ENCODE data around the gene PGP. TPM values are rescaled to one million over a fixed set of nuclear protein-coding genes. Genes with fewer than 3 reads are reported as not detected.

Gene PGP
- total and polyA plus RNA-seq, 10 of the 15 experiments (the other 5 are each of a cell fraction or from before 2014, with no cell fraction given): 0.42 to 28.0 (median 12.1) TPM

GRCh38 chr16:2179576-2179975, 35.1 kb downstream of the PGP start:
- ChIA-PET RAD21 (ENCODE audit: unreplicated experiment) (no interaction called here), POLR2A (no interaction called here), CTCF (no interaction called here), SMC1A (ENCODE audit: uncharacterized antibody, unreplicated experiment) (no interaction called here)
- no peak for DNase-seq (ENCODE audit: low read depth, low spot score)
- 98% methylated on average over 15 of the region's 31 CpGs for WGBS (ENCODE audit: insufficient coverage, insufficient replicate concordance, low lambda C conversion rate, missing lambda C conversion rate)
- H4K20me1 ChIP-seq (ENCODE audit: control insufficient read depth, insufficient read depth): no peaks in the 10 kb centered on the region
- no peaks in the 10 kb centered on the region for H3K79me2 ChIP-seq (ENCODE audit: control insufficient read depth, insufficient read depth, low read length)
- TF ChIP-seq MEF2B (IDR thresholded peaks at IDR 0.05; ENCODE audit: partially characterized antibody, poor library complexity, severe bottlenecking) (no peak), PBX3 (IDR thresholded peaks at IDR 0.05; ENCODE audit: insufficient replicate concordance, low read depth, low read length) (no peak), DPF2 (IDR thresholded peaks at IDR 0.05) (no peak), KDM1A (IDR thresholded peaks at IDR 0.05; ENCODE audit: borderline replicate concordance) (no peak), IRF4 (IDR thresholded peaks at IDR 0.05; ENCODE audit: low read depth, low read length) (no peak), MYB (IDR thresholded peaks at IDR 0.05; ENCODE audit: borderline replicate concordance, low read depth, low read length) (no peak), IRF3 (IDR thresholded peaks at IDR 0.05) (no peak), TAF1 (IDR thresholded peaks at IDR 0.05; ENCODE audit: borderline replicate concordance, low read depth, low read length) (no peak), ZBTB11 (CRISPR knock-in tag; IDR thresholded peaks at IDR 0.05) (no peak), ZBTB33 (IDR thresholded peaks at IDR 0.05) (no peak)
- intact Hi-C loops (cut with micrococcal nuclease; ENCODE audit: unreplicated experiment) (no loop called here), in situ Hi-C loops (cut with MboI) (no loop called here)
- H3K9ac ChIP-seq (ENCODE audit: control insufficient read depth, insufficient read depth, low read length): no peak overlapping the region
- H3K27ac ChIP-seq (ENCODE audit: control insufficient read depth, insufficient read depth): no peak overlapping the region
- no peaks in the 10 kb centered on the region for H3K4me1 ChIP-seq (ENCODE audit: control insufficient read depth, insufficient read depth, low read length)
- ATAC-seq: no peak
- no peak overlapping the region for H3K4me3 ChIP-seq
- peaks cover 3 to 4% of the 10 kb centered on the region in 2 experiments; a peak in 3 of 4 replicates for H3K36me3 ChIP-seq (ENCODE audit: control insufficient read depth in 2 of 2, insufficient read depth in 2 of 2, low read length in 1 of 2)
- no peak for FAIRE-seq
- no peak overlapping the region for H3K4me2 ChIP-seq (ENCODE audit: control insufficient read depth, insufficient read depth)
- no peak overlapping the region for H2AFZ ChIP-seq (ENCODE audit: control insufficient read depth, low read depth, low read length)
- no peaks in the 10 kb centered on the region; a peak in 1 of 4 replicates for H3K27me3 ChIP-seq (replicated peaks in 1 of 2; ENCODE audit: control insufficient read depth in 2 of 2, insufficient read depth in 2 of 2, low read length in 1 of 2)
- no peaks in the 10 kb centered on the region for H3K9me3 ChIP-seq (replicated peaks; ENCODE audit: control insufficient read depth, insufficient read depth, low read length)
- BruUV-seq (replicated peaks): no TSS peak
